Stomach (tissue), 9 donors: ENCODE data around the gene NRF1. TPM values are rescaled to one million over a fixed set of nuclear protein-coding genes. Genes with fewer than 3 reads are reported as not detected.
"Not testable (repeated sequence)": the region's sequence is repeated elsewhere in the genome, so short reads cannot be mapped to it uniquely, and the experiment has no call there.

Source experiments
- DNase-seq, 2 donors: peaks; one replicate each; pipeline versions ENCODE4 v3.0.0 to v3.0.0-alpha.2; 2013 to 2019
- H3K27ac ChIP-seq, 5 donors: fragments of 200-600 bp in 4 of 5; sonication (generic) in 4 of 5; one replicate each; pipeline ENCODE4 v1.5.1; 2013 to 2019; ENCODE audit warnings: mild to moderate bottlenecking in 1 of 5, moderate library complexity in 1 of 5
- H3K27me3 ChIP-seq, 3 donors: fragments of 200-600 bp; sonication (generic); one replicate each; pipeline ENCODE4 v1.5.1; 2017 to 2019; ENCODE audit warnings: mixed run types in 1 of 3
- H3K36me3 ChIP-seq, 4 donors: fragments of 200-600 bp; sonication (generic); 1 replicate in 3 of 4; 2 replicates in 1 of 4; pipeline ENCODE4 v1.5.1; 2016 to 2019
- H3K4me1 ChIP-seq, 4 donors: fragments of 200-600 bp; sonication (generic); one replicate each; pipeline ENCODE4 v1.5.1; 2016 to 2019
- H3K4me3 ChIP-seq, 4 donors: fragments of 200-600 bp; sonication (generic) in 3 of 4; one replicate each; pipeline ENCODE4 v1.5.1; 2016 to 2019; ENCODE audit warnings: mild to moderate bottlenecking in 1 of 4
- H3K9me3 ChIP-seq, 4 donors: fragments of 200-600 bp; sonication (generic); one replicate each; pipeline ENCODE4 v1.5.1; 2016 to 2019
- CTCF ChIP-seq, 7 experiments: fragments of 450-650 bp in 4 of 7; fragments of 200-600 bp in 3 of 7; sonication (generic) in 3 of 7; IDR thresholded peaks; one replicate each; pipeline ENCODE4 v1.5.1; 2016 to 2019; ENCODE audit warnings: antibody characterized with exemption in 7 of 7, control low read depth in 2 of 7, mild to moderate bottlenecking in 1 of 7
- EP300 ChIP-seq: sonication (generic); formaldehyde crosslinking; IDR thresholded peaks from one replicate; pipeline ENCODE4 v1.6.1; 2017; ENCODE audit warnings: antibody characterized with exemption
- POLR2A ChIP-seq, 4 donors: fragments of 450-650 bp; IDR thresholded peaks; one replicate each; pipeline ENCODE4 v1.6.1; 2016; ENCODE audit warnings: antibody characterized with exemption in 4 of 4, control low read depth in 2 of 4, mild to moderate bottlenecking in 1 of 4, moderate library complexity in 1 of 4
- POLR2AphosphoS5 ChIP-seq, 3 donors: sonication (generic); formaldehyde crosslinking; IDR thresholded peaks; one replicate each; pipeline ENCODE4 v1.6.1; 2016; ENCODE audit warnings: antibody characterized with exemption in 3 of 3
- WGBS, 5 donors: extraction: QIAGEN DNeasy Blood & Tissue Kit in 3 of 5; methylation state at CpG; one replicate each; pipeline versions ENCODE4 v1.1.5 to v1.1.7; 2013 to 2018; 5-methylcytosine and 5-hydroxymethylcytosine counted together
- intact Hi-C: fragments of 100-400 bp; cut with DNase I; formaldehyde crosslinking; loops from one replicate; pipeline ENCODE4 v1.15.1; 2023; ENCODE audit warnings: low total_unique reads
- polyA plus RNA-seq, 3 donors: library from polyadenylated mRNA; stranded (reverse); fragments of 200-250 nt; gene quantifications; one replicate each; pipeline ENCODE4 v1.2.3, GENCODE V29; 2013
- total RNA-seq, 5 donors: library from RNA; depleted of rRNA; stranded (reverse); fragments of >200 nt; gene quantifications; one replicate each; pipeline versions ENCODE4 v1.1.0 to v1.2.3, GENCODE V29; 2014 to 2016
- donor health status: healthy with polysubstance abuse.
- donor health status: Bipolar disorder and iron deficiency.
- donor health status: healthy.

Gene NRF1
- total and polyA plus RNA-seq, 8 donors: 3.2 to 58.3 (median 10.1) TPM

DNA sequence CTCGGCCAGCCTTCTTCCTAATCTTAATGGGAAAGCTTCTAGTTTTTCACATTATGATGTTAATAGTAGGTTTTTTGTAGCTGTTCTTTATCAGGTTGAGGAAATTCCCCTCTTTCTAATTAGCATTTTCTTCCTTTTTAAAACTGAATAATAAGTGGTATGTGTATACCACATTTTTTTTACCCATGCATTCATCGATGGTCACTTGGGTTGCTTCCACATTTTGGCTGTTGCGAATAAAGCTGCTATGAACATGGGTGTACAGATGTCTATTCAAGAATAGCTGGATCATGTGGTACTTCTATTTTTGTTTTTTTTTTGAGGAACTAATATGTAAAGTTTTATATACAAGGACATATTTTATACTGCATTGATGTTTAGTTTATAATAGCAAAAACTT lies 44.3 kb downstream of the NRF1 start:
- intact Hi-C loops: no loop called here
- DNase-seq: no peak
- Histone ChIP-seq H3K36me3 (peaks cover 10 to 39% (median 37%) of the 10 kb centered on the region in 4 donors), H3K4me3 (no peak overlapping the region), H3K27ac (no peak overlapping the region), H3K4me1 (peaks cover 0 to 4% (median 0%) of the 10 kb centered on the region in 4 donors), H3K9me3 (peaks cover 0 to 4% (median 2%) of the 10 kb centered on the region in 4 donors), H3K27me3 (no peaks in the 10 kb centered on the region)
- WGBS, 5 donors: 77 to 94% (median 91%) methylated on average over 3 of the region's 3 CpGs
- no peak for TF ChIP-seq POLR2A (IDR thresholded peaks at IDR 0.05)
- TF ChIP-seq POLR2AphosphoS5 (IDR thresholded peaks at IDR 0.05): no peak
- TF ChIP-seq CTCF (IDR thresholded peaks at IDR 0.05): no peak
- no peak for TF ChIP-seq EP300

DNA sequence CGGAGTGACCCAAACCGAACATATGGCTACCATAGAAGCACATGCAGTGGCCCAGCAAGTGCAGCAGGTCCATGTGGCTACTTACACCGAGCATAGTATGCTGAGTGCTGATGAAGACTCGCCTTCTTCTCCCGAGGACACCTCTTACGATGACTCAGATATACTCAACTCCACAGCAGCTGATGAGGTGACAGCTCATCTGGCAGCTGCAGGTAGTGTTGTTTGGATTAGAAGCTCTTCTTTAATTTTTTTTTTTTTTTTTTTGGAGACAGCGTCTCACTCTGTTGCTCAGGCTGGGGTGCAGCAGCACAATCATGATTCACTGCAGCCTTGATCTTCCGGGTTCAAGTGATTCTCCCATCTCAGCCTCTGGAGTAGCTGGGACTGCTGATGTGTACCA lies 45.8 kb downstream of the NRF1 start:
- Histone ChIP-seq H3K27me3 (no peaks in the 10 kb centered on the region), H3K27ac (no peak overlapping the region), H3K4me1 (peaks cover 0 to 4% (median 0%) of the 10 kb centered on the region in 4 donors), H3K9me3 (peaks cover 0 to 16% (median 8%) of the 10 kb centered on the region in 4 donors), H3K4me3 (no peak overlapping the region), H3K36me3 (peaks cover 16 to 54% (median 51%) of the 10 kb centered on the region in 4 donors)
- 91 to 96% (median 95%) methylated on average over 8 of the region's 8 CpGs for WGBS, 5 donors
- intact Hi-C loops: no loop called here
- DNase-seq: no peak
- no peak for TF ChIP-seq CTCF (IDR thresholded peaks at IDR 0.05)
- no peak for TF ChIP-seq EP300
- TF ChIP-seq POLR2AphosphoS5 (IDR thresholded peaks at IDR 0.05): no peak
- no peak for TF ChIP-seq POLR2A (IDR thresholded peaks at IDR 0.05)

GRCh38 chr7:129659907-129660306 lies 48.4 kb downstream of the NRF1 start:
- H3K27ac ChIP-seq, DNase-seq, H3K27me3 ChIP-seq, H3K4me3 ChIP-seq: not testable (repeated sequence)
- Histone ChIP-seq H3K9me3 (peaks cover 0 to 16% (median 8%) of the 10 kb centered on the region in 4 donors), H3K4me1 (peaks cover 0 to 14% (median 0%) of the 10 kb centered on the region in 4 donors), H3K36me3 (peaks cover 16 to 62% (median 56%) of the 10 kb centered on the region in 4 donors)
- intact Hi-C loops: loop anchor here (10.0 kb wide), 1 partner anchor 165 kb away; no protein-coding TSS in a partner anchor
- WGBS, 5 donors: 63 to 85% (median 72%) methylated on average over 2 of the region's 2 CpGs

DNA sequence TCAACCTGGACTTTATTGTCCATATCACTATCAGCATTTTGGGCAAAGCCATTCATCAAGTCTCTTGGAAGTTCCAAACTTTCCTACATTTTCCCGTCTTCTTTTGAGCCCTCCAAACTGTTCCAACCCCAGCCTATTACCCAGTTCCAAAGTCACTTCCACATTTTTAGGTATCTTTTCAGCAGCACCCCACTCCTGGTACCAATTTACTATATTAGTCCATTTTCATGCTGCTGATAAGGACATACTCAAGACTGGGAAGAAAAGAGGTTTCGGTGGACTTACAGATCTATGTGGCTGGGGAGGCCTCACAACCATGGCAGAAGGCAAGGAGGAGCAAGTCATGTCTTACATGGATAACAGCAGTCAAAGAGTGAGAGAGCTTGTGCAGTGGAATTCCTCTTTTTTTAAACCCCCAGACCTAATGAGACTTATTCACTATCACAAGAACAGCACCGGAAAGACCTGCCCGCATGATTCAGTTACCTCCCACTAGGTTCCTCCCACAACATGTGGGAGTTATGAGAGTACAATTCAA lies 50.2 kb downstream of the NRF1 start:
- Histone ChIP-seq H3K4me3 (no peak overlapping the region), H3K4me1 (peaks cover 0 to 13% (median 0%) of the 10 kb centered on the region in 4 donors), H3K27me3 (no peaks in the 10 kb centered on the region), H3K9me3 (peaks cover 0 to 16% (median 8%) of the 10 kb centered on the region in 4 donors), H3K27ac (no peak overlapping the region), H3K36me3 (peaks cover 16 to 62% (median 56%) of the 10 kb centered on the region in 4 donors)
- intact Hi-C loops: loop anchor here (10.0 kb wide), 1 partner anchor 163 kb away; no protein-coding TSS in a partner anchor
- no peak for DNase-seq
- whole genome bisulfite sequencing, 5 donors: 95 to 100% (median 98%) methylated on average over 4 of the region's 4 CpGs
- TF ChIP-seq CTCF (IDR thresholded peaks at IDR 0.05) (no peak), EP300 (no peak), POLR2A (IDR thresholded peaks at IDR 0.05) (no peak), POLR2AphosphoS5 (IDR thresholded peaks at IDR 0.05) (no peak)

DNA sequence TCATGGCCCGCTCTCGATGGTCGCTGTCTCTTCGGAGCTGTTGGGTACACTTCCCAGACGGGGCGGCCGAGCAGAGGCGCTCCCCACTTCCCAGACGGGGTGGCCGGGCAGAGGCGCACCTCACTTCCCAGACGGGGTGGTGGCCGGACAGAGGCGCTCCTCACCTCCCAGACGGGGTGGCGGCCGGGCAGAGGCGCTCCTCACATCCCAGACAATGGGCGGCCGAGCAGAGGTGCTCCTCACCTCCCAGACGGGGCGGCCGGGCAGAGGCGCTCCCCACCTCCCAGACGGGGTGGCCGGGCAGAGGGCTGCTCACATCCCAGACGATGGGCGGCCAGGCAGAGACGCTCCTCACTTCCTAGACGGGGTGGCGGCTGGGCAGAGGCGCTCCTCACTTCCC lies 51.7 kb downstream of the NRF1 start:
- intact Hi-C loops: loop anchor here (10.0 kb wide), 1 partner anchor 162 kb away; no protein-coding TSS in a partner anchor
- 95 to 99% (median 97%) methylated on average over 18 to 32 of the region's 32 CpGs for WGBS, 5 donors
- peaks cover 9 to 49% (median 44%) of the 10 kb centered on the region in 4 donors for H3K36me3 ChIP-seq
- not testable (repeated sequence) for H3K27me3 ChIP-seq, H3K4me3 ChIP-seq, H3K27ac ChIP-seq, DNase-seq
- H3K4me1 ChIP-seq: peaks cover 0 to 13% (median 0%) of the 10 kb centered on the region in 4 donors
- peaks cover 0 to 16% (median 8%) of the 10 kb centered on the region in 4 donors for H3K9me3 ChIP-seq
